NOMO-1 (cell line): ENCODE data around the gene CDKN1A.

Source experiments
- DNase-seq, 2 experiments: peaks; one replicate each; lab custom pipeline; 2025; ENCODE audit not compliant: unreplicated experiment in 2 of 2; lab: John Stamatoyannopoulos, UW

CDKN1A gene

DNA sequence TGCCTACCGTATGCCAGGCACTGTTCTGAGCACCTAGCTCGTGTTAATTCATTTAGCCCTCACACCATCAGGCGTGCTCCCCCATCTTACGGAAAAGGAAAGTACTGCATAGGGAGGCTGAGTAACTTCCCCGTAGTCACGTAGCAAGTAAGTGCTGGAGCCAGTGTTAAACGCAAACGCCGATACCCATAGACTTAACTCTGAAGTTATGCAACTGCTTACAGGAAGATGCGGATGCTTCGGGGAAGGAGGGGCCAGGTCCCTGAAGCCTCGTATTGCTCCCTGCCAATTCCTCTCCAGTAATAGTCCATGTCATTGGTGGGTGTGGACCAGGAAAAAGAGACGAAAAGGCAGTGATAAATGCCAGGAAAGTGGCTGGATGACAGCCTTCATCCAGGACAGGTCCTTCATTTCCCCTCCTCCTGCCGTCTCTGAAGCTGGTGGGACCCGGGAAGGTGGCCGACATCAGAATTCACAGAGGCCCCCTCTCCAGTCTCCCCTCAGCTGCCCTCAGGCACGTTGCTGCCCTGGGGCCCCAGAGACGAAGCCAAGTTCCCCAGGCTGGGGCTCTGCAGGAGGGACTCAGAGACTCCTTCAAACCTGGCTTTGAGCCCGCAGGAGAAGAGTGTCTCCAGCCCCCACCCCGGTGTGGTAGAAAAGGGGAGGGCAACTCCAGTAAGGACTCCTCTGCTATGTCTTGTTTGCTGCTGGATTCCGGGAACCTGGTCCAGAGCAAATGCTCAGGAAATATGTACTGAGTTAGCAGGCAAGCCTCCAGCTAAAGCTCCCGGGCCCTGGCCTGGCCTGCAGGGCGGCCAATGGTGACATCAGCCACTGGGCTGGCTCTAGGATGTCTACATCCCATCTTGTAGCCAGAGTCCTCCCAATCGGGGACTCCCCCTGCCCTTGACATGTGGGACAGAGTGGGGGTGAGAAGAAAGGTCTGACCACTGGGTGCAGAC is 56.9 kb downstream of the CDKN1A start:
- DNase-seq = peak; percentile 81 to 94
